ENCODE data around the gene MYOT.
"Not testable (repeated sequence)": the region's sequence is repeated elsewhere in the genome, so short reads cannot be mapped to it uniquely, and the experiment has no call there.

Gene MYOT

GRCh38 chr5:137843676-137844299, 23.9 kb upstream of the MYOT start:
- CTCF ChIA-PET = interaction anchor here (1.0 to 2.7 kb wide), 3 partner anchors 13 to 101 kb away, joined by 3 to 8 read pairs (median 4); no protein-coding TSS in a partner anchor
- TF ChIP-seq, protein P1, sequence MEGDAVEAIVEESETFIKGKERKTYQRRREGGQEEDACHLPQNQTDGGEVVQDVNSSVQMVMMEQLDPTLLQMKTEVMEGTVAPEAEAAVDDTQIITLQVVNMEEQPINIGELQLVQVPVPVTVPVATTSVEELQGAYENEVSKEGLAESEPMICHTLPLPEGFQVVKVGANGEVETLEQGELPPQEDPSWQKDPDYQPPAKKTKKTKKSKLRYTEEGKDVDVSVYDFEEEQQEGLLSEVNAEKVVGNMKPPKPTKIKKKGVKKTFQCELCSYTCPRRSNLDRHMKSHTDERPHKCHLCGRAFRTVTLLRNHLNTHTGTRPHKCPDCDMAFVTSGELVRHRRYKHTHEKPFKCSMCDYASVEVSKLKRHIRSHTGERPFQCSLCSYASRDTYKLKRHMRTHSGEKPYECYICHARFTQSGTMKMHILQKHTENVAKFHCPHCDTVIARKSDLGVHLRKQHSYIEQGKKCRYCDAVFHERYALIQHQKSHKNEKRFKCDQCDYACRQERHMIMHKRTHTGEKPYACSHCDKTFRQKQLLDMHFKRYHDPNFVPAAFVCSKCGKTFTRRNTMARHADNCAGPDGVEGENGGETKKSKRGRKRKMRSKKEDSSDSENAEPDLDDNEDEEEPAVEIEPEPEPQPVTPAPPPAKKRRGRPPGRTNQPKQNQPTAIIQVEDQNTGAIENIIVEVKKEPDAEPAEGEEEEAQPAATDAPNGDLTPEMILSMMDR (IDR thresholded peaks at IDR 0.05; ENCODE audit: control extremely low read depth, extremely low read depth, low read depth, missing control alignments) = no peak
- POLR2A ChIA-PET = no interaction called here
- DNase-seq (ENCODE audit: extremely low spot score) = no peak

GRCh38 chr5:137845472-137845871, 22.2 kb upstream of the MYOT start:
- ChIA-PET POLR2A (no interaction called here), CTCF (interaction anchor here (0.7 to 2.7 kb wide), 11 partner anchors 8 to 67 kb away, joined by 3 to 8 read pairs (median 3); partner anchors contain the start of gene PKD2L2)
- DNase-seq (ENCODE audit: extremely low spot score) = no peak
- TF ChIP-seq, protein P1 (IDR thresholded peaks at IDR 0.05; ENCODE audit: control extremely low read depth, extremely low read depth, low read depth, missing control alignments) = no peak

DNA sequence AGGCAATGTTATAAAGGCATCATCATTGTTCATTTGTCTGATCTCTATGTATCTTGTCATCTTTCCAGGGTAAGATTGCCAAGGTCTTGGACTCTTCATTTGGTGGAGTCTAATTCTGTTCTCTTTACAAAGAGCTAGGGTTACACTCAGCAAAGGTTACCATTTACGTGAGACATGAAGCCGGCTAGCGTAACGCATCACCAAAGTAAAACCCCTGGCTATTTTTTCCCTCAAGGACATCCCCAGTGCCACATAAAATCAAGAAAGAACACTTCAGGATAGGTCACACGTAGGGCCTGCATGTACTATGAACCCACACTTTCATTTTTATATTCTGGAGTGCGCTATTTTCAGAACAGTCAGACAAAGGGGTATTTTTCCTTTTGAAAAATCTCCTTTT, 20.0 kb upstream of the MYOT start:
- ChIA-PET CTCF (interaction anchor here (0.7 to 2.7 kb wide), 7 partner anchors 9 to 286 kb away, joined by 3 to 14 read pairs (median 4); partner anchors contain the start of gene PKD2L2), POLR2A (no interaction called here)
- TF ChIP-seq, protein P1 (IDR thresholded peaks at IDR 0.05; ENCODE audit: control extremely low read depth, extremely low read depth, low read depth, missing control alignments) = no peak
- peak; percentile 28 for DNase-seq (ENCODE audit: extremely low spot score)

DNA sequence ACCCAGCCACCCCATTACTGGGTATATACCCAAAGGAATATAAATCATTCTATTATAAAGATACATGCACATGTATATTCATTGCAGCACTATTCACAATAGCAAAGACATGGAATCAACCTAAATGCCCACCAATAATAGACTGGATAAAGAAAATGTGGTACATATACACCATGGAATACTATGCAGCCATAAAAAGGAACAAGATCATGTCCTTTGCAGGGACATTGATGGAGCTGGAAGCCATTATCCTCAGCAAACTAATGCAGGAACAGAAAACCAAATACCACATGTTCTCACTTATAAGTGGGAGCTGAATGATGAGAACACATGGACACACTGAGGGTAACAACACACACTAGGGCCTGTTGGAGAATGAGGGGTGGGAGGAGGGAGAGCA, 14.5 kb upstream of the MYOT start:
- POLR2A ChIA-PET; DNase-seq (ENCODE audit: extremely low spot score): not testable (repeated sequence)
- CTCF ChIA-PET = interaction anchor here (1.2 kb wide), 1 partner anchor 8 kb away, joined by 4 read pairs; no protein-coding TSS in a partner anchor

GRCh38 chr5:137856201-137856600, 11.5 kb upstream of the MYOT start:
- ChIA-PET CTCF (interaction anchor here (1.4 kb wide), 1 partner anchor 9 kb away, joined by 5 read pairs; no protein-coding TSS in a partner anchor), POLR2A (no interaction called here)
- DNase-seq (ENCODE audit: extremely low spot score) = peak; percentile 21
- TF ChIP-seq, protein P1 (IDR thresholded peaks at IDR 0.05; ENCODE audit: control extremely low read depth, extremely low read depth, low read depth, missing control alignments) = no peak

- TF ChIP-seq, protein P1 (IDR thresholded peaks at IDR 0.05; ENCODE audit: control extremely low read depth, extremely low read depth, low read depth, missing control alignments) = no peak
- ChIA-PET POLR2A (interaction anchor here (0.5 kb wide), 1 partner anchor 32 kb away, joined by 3 read pairs; the partner anchor contains the start of gene PKD2L2), CTCF (interaction anchor here (0.6 to 1.4 kb wide), 3 partner anchors 10 to 78 kb away, joined by 3 to 5 read pairs (median 3); partner anchors contain the start of gene PKD2L2)
- no peak for DNase-seq (ENCODE audit: extremely low spot score)
These were observed 10.5 kb upstream of the MYOT start for GRCh38 chr5:137856916-137857862.

Measured in GM10248 (cell line).